NCI-H2081 treated with DMSO at 0.1 percent for 48 hours (cell line): ENCODE measurements around the gene MBOAT2.
"Not testable (repeated sequence)": the region's sequence is repeated elsewhere in the genome, so short reads cannot be mapped to it uniquely, and the experiment has no call there.

Experiments
- DNase-seq: peaks from one replicate; lab custom pipeline; 2025; lab: John Stamatoyannopoulos, UW

Gene MBOAT2

DNA sequence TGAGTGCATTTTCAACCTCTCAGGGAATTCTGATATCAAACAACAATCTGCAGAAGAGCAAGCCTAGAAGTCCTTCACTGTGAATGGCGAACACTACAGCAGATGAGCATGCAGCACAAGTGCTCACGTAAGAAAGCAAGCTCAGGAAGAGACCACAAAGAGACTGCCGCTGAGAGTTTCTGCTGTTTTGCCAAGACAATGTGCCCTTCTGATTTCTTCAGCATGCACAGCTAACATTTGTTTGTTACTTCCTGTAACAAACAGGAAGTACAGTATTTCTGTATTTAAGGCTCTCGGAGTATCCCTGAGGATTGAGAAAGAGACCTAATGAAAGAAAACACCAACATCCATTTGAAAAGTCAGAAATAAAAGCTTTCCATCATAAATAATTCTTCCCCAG, 45.9 kb downstream of the MBOAT2 start:
- DNase-seq = no peak

DNA sequence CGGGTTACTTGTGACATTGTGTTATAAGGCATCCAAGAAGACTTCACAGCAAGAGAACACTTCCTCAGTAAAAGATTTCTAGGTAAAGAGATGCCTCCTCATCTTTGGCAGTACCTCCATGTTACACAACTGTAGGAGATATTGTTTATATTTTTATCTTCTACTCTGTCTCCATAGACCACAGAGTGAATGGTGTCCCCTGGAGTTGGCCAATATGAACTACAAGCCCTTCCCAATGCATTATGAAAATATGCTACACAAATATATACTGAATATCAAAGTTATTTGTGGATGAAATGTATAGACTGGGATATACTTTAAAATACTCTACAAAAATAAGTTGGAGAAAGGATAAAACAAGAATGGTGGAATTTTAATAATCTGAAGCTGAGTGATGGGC, 46.7 kb downstream of the MBOAT2 start:
- DNase-seq = no peak

DNA sequence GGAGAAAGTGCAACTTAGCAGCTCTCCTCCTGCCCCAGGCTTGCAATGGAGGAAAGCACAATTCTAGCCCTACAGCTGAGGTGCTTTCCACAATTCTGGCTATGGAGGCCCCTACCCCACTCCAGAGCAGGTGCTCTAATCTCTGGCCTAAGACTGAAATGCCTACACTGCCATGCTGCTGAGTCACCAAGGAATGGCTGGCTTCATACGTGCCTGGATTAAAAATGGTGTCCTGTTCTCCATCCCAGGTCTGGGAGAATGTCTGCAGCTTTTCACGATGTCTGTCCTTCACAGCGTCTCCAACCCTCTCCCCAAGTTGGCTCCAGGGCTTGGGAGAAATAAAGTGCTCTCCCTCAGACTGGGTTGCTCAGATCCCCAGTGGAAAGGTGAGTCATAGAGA, 48.5 kb downstream of the MBOAT2 start:
- no peak for DNase-seq

DNA sequence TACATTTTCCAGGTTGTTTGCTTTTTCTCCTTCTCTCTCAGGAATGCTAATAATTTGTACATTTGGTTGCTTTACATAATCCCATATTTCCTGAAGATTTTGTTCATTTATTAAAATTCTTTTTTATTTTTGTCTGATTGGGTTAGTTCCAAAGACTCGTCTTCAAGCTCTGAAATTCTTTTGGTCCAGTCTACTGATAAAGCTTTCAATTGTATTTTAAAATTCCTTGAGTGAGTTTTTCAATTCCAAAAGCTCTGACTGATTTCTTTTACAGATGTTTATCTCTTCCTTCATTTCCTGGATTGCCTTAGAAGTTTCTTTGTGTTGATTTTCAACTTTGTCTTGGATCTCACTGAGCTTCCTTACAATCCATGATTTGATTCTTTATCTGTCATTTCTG, 50.0 kb downstream of the MBOAT2 start:
- no peak for DNase-seq

DNA sequence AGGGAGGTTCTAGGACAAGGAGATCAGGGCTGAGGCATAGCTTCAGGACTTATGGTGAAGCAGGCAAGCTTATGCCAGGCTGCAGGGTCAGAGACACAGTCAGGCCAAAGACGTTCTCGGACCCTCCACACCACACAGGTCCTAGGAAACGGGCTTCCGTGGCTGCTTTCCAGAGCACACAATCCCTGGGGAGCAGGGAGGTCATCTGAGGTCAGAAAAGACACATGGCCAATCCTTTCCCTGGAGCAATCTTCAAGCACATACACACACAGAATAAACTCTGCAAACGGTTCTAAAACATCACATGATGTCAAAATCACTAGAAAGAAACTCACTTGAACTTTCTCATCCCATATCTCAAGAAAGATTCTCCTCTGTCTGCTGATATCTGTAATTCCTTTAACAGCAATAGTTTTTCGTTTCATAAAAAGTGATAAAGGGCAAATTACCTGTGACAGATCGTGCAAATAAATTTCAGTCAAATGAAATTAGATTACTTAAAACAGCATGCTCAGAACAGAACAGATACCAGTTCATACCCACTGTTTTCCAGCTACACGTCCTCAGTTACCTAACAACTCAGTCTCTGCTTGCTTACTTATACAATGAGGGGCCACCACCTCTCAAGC, 63.9 kb downstream of the MBOAT2 start:
- no peak for DNase-seq

DNA sequence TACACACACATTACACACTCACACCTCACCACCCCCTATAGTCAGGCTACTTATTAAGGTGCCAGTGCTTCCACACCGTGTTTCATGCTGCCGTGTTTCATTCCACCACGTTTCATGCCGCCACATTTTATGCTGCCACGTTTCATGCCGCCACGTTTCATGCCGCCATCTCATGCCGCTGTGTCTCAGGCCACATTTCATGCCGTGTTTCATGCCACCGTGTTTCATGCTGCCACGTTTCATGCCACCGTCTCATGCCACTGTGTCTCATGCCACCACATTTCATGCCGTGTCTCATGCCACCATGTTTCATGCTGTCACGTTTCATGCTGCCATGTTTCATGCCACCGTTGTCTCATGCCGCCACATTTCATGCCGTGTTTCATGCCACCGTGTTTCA, 65.1 kb downstream of the MBOAT2 start:
- no peak for DNase-seq

DNA sequence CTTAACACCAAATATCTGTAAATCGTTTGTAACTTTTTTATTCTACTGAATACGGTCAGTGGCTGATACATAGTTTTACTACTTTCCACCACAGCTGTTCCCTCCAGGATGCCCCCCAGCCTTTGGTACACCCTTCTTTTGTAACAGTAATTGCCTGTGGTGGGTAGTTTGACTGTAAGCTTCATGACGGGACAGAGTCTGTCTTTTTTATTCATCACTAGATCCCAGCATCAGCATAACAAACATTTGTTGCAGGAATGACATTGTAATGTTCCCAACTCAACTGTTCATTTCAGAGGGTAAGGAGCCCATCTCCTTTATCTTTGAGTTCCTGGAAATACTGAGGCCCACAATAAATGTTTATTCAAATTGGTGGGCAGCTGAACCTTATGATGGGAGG, 67.5 kb downstream of the MBOAT2 start:
- DNase-seq = no peak

DNA sequence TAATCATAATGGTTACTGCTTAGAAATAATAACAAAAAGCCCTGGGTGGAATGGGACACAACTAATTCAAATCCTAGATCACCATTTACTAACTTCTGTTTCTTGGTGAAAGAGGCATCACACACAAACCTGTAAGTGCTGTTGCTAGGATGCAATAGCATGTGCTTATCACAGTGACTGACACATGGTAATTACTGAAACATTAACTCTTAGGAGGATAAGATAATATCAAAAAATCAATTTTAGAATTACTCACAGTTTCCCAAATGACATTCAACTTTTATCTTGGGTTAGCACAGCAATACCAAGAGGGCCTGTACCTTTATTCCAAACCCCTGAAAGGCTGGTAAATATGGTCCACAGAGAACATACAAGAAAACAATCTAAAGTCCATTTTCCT, 69.1 kb downstream of the MBOAT2 start:
- no peak for DNase-seq

DNA sequence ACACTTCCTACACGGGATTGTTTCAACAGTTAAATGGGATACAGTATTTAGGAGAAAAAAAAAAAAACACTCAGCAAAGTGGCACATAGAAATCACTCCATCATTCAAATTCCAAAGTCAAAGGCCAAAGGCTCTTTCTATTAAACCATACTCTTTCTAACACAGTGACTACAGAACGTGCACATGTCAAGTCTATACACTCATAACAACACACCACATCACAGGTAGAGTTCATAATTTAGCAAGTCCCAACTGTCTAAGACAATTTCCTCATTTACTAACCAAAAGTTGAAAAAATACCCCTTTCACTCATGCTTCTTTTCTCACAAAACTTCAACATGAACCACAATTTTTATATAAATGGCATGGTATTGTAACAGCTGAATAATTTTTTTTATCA, 70.8 kb downstream of the MBOAT2 start:
- DNase-seq = no peak

DNA sequence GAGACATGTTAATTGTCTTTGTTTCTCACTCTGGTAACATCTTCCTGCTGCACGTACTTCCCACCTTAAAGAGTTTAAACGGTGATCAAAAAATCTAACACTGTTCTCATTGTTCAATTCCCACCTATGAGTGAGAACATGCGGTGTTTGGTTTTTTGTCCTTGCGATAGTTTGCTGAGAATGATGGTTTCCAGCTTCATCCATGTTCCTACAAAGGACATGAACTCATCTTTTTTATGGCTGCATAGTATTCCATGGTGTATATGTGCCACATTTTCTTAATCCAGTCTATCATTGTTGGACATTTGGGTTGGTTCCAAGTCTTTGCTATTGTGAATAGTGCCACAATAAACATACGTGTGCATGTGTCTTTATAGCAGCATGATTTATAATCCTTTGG, 73.3 kb downstream of the MBOAT2 start:
- DNase-seq = not testable (repeated sequence)

DNA sequence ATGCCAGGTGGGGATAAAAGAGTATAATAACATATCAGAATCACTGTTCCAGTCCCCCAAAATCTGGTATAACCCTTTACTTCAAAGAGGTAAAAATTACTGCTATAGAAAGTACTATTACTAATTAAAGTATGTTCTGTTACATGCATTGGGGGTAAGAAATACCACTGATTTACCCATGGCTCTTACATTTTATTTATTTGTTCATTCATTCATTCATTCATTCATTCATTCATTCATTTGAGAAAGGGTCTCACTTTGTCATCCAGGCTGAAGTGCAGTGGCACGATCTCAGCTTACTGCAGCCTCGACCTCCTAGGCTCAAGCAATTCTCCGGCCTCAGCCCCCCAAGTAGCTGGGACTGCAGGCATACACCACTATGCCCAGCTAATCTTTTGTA, 74.4 kb downstream of the MBOAT2 start:
- no peak for DNase-seq

DNA sequence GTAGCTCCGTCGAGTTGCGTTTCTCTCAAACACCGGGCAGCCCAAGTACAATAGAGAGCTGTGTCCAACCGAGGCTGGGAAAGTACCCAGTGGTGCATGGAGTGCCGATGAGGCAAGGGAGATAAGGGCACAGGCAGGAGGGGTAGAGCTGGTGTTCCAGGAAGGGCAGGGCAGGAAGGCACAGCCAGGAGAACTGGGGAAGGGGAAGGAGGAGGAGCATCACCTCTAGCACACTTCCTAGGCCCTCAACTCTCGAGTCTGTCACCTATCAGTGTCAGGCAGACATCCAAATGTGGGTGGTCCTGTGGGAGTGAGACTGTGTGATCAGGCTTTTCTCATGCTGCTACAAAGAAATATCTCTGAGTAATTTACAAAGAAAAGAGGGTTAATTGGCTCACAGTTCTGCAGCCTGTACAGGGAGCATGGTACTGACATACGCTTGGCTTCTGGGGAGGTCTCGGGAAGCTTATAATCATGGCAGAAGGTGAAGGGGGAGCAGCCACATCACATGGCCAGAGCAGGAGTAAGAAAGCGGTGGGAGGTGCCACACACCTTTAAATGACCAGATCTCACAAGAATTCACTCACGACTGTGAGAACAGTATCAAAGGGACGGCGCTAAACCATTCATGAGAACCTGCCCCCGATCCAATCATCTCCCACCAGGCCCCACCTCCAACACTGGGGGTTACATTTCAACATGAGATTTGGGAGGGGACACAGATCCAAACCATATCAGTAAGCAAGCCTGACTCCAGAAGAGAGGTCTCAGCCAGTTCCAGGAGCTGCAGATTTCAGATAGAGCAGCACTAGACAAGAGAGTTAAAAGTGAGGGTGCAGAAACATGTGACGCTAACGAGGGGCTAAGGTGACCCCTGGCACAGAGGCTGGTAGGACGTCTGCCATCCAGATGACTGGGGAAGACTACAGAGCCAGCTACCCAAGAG, 75.7 kb downstream of the MBOAT2 start:
- DNase-seq = no peak

DNA sequence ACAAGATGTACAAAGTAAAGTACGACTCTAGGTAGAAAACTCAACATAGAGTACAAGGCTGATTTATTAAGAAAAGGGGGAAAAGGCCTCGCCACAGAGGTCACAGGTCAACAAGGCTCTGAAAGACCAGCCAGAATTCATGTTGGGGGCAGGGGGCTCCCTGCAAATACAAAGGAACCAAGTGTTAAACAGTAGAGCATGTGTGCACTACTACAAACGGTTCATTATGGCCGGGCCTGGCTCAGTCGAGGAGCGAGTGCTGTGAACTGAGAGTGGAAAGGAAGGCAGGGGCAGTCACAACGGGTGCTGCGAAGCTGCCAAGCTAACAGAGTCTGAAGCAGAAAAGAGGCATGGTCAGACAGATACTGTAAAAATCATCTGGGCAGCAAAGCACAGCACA, 77.1 kb downstream of the MBOAT2 start:
- no peak for DNase-seq

DNA sequence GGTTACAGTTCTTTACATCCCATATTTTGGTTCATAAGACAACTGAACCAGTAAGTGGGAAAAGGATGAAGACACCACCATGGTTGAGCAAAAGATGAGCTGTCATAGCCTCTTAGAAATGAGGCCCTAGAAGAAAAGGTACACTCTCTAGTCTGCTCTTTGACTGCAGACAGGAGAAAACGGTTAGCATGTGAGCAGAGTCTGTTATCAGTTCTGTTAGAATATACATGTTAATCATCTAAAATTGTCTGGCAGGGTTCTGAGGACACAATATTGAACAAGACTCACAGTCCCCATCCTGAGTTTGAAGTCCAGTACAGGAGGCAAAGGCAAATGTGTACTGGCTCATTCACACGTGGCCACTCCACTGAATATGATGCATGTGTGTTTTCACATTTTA, 78.1 kb downstream of the MBOAT2 start:
- DNase-seq = no peak

DNA sequence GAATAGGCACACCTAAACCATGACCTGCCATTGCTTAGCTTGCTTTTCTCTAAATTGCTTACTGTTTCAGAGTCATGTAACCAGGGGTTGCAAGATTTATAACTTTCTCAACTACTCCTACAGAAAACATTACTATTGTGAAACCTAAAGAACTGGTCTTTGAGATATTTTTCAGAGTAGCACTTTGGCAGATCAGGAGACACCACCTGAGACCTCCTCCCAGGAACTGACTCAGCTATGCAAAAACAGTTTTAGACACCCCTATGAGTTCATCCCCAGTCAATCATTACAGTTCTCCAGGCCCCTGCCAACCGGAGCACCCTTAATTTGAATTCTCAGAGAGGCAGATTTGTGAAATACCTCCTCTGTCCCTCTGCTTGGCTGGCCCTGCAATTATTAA, 80.3 kb downstream of the MBOAT2 start:
- no peak for DNase-seq

DNA sequence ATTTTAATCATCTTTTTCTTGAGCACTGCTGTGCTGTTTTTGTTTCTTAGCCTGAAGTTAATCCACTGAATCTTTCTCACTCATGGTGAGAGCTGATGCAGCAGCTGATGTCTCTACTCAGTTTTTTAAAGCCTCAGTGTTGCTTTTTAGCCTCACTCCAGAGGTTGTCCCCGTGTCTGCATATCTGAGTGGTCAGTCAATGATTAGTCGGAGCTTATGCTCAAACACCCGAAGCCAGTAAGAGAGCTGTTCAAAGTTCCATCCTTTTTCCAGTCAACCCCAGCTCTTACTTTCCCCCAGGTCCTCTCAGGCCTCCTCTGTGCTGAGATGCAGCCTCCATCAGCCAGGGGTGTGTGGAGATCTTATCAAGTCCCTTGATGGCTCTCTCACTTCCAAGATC, 81.1 kb downstream of the MBOAT2 start:
- no peak for DNase-seq

DNA sequence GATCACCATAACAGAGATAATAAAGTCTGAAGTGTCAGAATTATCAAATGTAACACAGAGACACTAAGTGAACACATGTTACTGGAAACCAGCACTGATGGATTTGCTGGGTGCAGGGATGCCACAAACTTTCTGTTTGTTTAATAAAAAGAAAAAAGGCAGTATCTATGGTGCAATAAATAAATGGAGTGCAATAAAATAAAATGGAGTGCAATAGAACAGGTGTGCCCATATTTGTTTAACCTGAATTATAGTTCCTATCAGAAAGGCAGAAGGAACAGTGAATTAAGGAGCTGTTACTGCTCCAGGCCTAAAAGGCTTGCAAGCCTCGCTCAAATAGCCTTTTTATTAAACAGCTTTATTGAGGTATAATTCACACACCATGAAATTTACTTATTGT, 85.1 kb downstream of the MBOAT2 start:
- no peak for DNase-seq

DNA sequence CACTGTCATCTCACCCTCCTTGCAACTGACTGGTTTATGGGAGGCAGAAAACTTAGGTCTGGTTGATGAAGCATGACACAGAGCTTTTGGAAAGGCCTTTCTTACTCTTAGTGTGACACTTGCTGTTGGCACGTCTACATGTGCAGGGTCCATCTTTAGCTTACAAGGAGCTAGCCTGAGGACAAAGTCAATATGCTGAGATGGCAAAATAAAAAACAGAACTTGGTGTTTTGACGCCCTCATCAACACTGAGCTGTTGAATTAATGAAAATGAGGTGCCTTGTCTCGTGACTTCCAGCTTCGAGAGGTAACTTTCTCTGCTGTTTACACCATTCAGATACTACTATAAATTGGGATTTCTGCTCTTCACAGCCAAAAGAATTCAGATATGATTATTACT, 87.5 kb downstream of the MBOAT2 start:
- DNase-seq = no peak

DNA sequence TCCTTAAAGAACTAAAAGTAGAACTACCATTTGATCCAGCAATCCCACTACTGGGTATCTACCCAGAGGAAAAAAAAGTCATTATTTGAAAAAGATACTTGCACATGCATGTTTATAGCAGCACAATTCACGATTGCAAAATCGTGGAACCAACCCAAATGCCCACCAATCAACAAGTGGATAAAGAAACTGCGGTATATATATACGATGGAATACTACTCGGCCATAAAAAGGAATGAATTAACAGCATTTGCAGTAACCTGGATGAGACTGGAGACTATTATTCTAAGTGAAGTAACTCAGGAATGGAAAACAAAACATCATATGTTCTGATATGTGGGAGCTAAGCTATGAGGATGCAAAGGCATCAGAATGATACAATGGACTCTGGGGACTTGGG, 89.7 kb downstream of the MBOAT2 start:
- not testable (repeated sequence) for DNase-seq

DNA sequence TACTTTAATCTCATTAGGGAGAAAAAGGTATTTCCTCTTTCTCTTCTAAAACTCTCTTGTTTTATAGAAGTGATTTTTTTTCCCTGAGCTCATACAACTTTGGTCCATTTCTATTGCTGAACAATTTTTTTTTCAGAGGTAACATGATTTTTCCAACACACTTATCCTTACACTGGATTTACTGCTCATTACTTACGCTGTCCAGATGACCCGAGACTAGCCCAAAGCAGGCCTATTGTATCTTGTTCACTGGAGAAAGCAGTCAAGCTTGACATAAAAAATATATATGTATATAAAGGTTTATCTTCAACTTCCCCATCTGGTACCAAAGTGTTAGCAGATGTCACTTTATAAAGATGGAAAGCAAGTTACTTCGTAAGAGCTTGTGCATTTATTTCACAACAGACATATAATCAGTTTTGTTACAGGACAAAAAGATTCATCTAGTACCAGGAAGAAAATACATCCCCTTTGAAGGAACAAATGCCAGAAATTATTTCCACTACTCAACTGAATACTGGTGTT, 95.7 kb downstream of the MBOAT2 start:
- DNase-seq = no peak

DNA sequence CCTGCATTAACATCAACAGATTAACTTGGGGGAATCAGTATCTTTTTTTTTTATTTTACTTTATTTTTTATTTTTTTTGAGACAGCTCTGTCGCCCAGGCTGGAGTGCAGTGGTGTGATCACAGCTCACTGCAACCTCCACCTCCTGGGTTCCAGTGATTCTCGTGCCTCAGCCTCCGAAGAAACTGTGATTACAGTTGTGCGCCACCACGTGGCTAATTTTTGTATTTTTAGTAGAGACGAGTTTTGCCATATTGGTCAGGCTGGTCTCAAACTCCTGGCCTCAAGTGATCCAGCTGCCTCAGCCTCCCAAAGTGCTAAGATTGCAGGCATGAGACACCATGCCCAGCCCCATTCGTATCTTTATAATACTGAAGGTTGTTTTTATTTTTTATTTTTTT, 99.6 kb downstream of the MBOAT2 start:
- not testable (repeated sequence) for DNase-seq

DNA sequence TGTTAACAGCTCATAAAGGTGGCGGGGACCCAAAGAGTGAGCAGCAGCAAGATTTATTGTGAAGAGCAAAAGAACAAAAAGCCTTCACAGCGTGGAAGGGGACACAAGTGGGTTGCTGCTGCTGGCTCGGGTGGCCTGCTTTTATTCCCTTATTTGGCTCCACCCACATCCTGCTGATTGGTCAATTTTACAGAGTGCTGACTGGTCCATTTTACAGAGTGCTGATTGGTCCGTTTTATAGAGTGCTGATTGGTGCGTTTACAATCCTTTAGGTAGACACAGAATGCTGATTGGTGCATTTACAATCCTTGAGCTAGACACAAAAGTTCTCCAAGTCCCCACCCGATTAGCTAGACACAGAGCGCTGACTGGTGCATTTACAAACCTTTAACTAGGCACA, 100.7 kb downstream of the MBOAT2 start:
- not testable (repeated sequence) for DNase-seq

DNA sequence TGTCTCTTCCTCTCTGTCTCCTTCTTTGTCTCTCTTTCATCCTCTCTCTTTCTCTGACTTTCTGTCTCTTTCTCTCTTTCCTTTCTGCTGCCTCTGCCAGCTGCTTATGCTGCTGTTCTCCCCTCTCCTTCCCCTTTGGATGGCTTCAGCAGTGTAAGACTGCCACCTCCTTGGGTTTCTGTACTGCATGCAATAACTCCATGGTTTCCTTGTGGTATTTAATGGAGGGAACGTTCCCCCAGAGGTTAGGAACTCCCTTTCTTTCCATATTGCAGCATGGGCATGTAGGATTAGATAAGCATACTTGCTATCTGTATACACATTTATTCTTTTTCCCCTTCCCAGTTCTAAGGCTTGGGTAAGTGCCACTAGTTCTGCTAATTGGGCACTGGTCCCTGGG, 106.3 kb downstream of the MBOAT2 start:
- not testable (repeated sequence) for DNase-seq
